HepG2 (cell line): ENCODE data around the gene NNAT. TPM values are rescaled to one million over a fixed set of nuclear protein-coding genes. Genes with fewer than 3 reads are reported as not detected.

Experiments
- CHD2 ChIP-seq: IDR thresholded peaks from 2 replicates; pipeline ENCODE4 v1.6.1; 2011; ENCODE audit warnings: low read depth, low read length, improper control_type of control experiment
- FOSL1 ChIP-seq: sonication (generic); formaldehyde crosslinking; IDR thresholded peaks from 2 replicates; pipeline ENCODE4 v1.9.0; 2021; ENCODE audit warnings: missing genetic modification reagents, borderline replicate concordance
- GATAD1 ChIP-seq: IDR thresholded peaks from 2 replicates; pipeline ENCODE4 v1.6.1; 2016; ENCODE audit warnings: missing genetic modification reagents, missing compliant biosample characterization
- GRHL1 ChIP-seq: sonication (generic); formaldehyde crosslinking; conservative IDR thresholded peaks from 2 replicates; pipeline ENCODE4 v1.8.0; 2022; ENCODE audit warnings: missing genetic modification reagents
- HNF1B ChIP-seq: sonication (generic); formaldehyde crosslinking; IDR thresholded peaks from 2 replicates; pipeline ENCODE4 v1.5.1; 2020; ENCODE audit warnings: mild to moderate bottlenecking, moderate library complexity, missing genetic modification reagents
- IRF2 ChIP-seq: IDR thresholded peaks from 2 replicates; pipeline ENCODE4 v1.6.1; 2018; ENCODE audit warnings: missing genetic modification reagents, missing compliant biosample characterization
- JUND ChIP-seq: sonication (generic); formaldehyde crosslinking; IDR thresholded peaks from 2 replicates; pipeline ENCODE4 v1.8.0; 2022; ENCODE audit warnings: mild to moderate bottlenecking, missing genetic modification reagents
- MAZ ChIP-seq, 2 experiments: sonication (generic) in 1 of 2; formaldehyde crosslinking in 1 of 2; IDR thresholded peaks; 2 replicates each; pipeline versions ENCODE4 v1.5.0 to v1.6.1; 2012 to 2020; ENCODE audit warnings: low read depth in 2 of 2, mild to moderate bottlenecking in 2 of 2, borderline replicate concordance in 1 of 2, improper control_type of control experiment in 1 of 2, low read length in 1 of 2, missing genetic modification reagents in 1 of 2, moderate library complexity in 1 of 2
- MXD1 ChIP-seq: sonication (generic); formaldehyde crosslinking; IDR thresholded peaks from 2 replicates; pipeline ENCODE4 v1.4.0; 2020; ENCODE audit warnings: mild to moderate bottlenecking, missing genetic modification reagents
- PAF1 ChIP-seq: IDR thresholded peaks from 2 replicates; pipeline ENCODE4 v1.6.1; 2016; ENCODE audit warnings: missing genetic modification reagents, missing compliant biosample characterization
- PHB2 ChIP-seq: fragments of 450-650 bp; IDR thresholded peaks from 2 replicates; pipeline ENCODE4 v1.6.1; 2018; ENCODE audit not compliant: partially characterized antibody
- RBM39 ChIP-seq: fragments of 200-400 bp; formaldehyde crosslinking; IDR thresholded peaks from one replicate; pipeline ENCODE4 v1.6.1; 2018; ENCODE audit warnings: antibody characterized with exemption, mild to moderate bottlenecking, low read depth, low read length; ENCODE audit not compliant: poor library complexity, severe bottlenecking
- TEAD2 ChIP-seq: sonication (generic); formaldehyde crosslinking; IDR thresholded peaks from 2 replicates; pipeline ENCODE4 v1.9.0; 2021; ENCODE audit warnings: missing genetic modification reagents
- ZEB1 ChIP-seq: IDR thresholded peaks from 2 replicates; pipeline ENCODE4 v1.6.1; 2012; ENCODE audit warnings: mild to moderate bottlenecking, low read depth, inconsistent platforms; ENCODE audit not compliant: insufficient replicate concordance
- ZMAT5 ChIP-seq: sonication (generic); formaldehyde crosslinking; IDR thresholded peaks from 2 replicates; pipeline ENCODE4 v1.5.0; 2020; ENCODE audit warnings: mild to moderate bottlenecking, low read depth, missing genetic modification reagents, borderline replicate concordance
- ZNF234 ChIP-seq: sonication (generic); formaldehyde crosslinking; conservative IDR thresholded peaks from 2 replicates; pipeline ENCODE4 v1.5.1; 2020; ENCODE audit warnings: mild to moderate bottlenecking, missing genetic modification reagents
- ZNF337 ChIP-seq: sonication (generic); formaldehyde crosslinking; IDR thresholded peaks from 2 replicates; pipeline ENCODE4 v1.5.1; 2020; ENCODE audit warnings: missing genetic modification reagents, low read depth, mild to moderate bottlenecking, borderline replicate concordance
- ZNF572 ChIP-seq: sonication (generic); formaldehyde crosslinking; IDR thresholded peaks from 2 replicates; pipeline ENCODE4 v1.5.1; 2020; ENCODE audit warnings: mild to moderate bottlenecking, missing genetic modification reagents
- ZNF616 ChIP-seq: sonication (generic); formaldehyde crosslinking; IDR thresholded peaks from 2 replicates; pipeline ENCODE4 v1.5.0; 2020; ENCODE audit warnings: low read depth, mild to moderate bottlenecking, missing genetic modification reagents
- ZNF678 ChIP-seq: sonication (generic); formaldehyde crosslinking; IDR thresholded peaks from 2 replicates; pipeline ENCODE4 v1.4.0; 2020; ENCODE audit warnings: mild to moderate bottlenecking, missing genetic modification reagents
- ZSCAN12 ChIP-seq: sonication (generic); formaldehyde crosslinking; IDR thresholded peaks from 2 replicates; pipeline ENCODE4 v1.9.0; 2021; ENCODE audit warnings: mild to moderate bottlenecking, missing genetic modification reagents
- ZXDC ChIP-seq: sonication (generic); formaldehyde crosslinking; IDR thresholded peaks from 2 replicates; pipeline ENCODE4 v1.5.0; 2020; ENCODE audit warnings: mild to moderate bottlenecking, missing genetic modification reagents
- polyA plus RNA-seq, 8 experiments: library from polyadenylated mRNA; depleted of rRNA in 3 of 8; stranded (reverse) in 7 of 8; unstranded in 1 of 8; fragments of >200 nt; fragmentation: Illumina TruSeq in 4 of 8; extraction: Trizol in 4 of 8; gene quantifications; 2 replicates each; pipeline versions ENCODE4 v1.2.1 to v1.2.3, GENCODE V29; 2011 to 2016; ENCODE audit warnings: low read depth in 4 of 8, missing spikeins in 1 of 8, mixed read lengths in 1 of 8; ENCODE audit not compliant: insufficient read depth in 1 of 8
- total RNA-seq, 5 experiments: library from RNA; depleted of rRNA; stranded (reverse); fragments of >200 nt; fragmentation: Illumina TruSeq; extraction: Trizol; gene quantifications; 2 replicates each; pipeline ENCODE4 v1.2.3, GENCODE V29; 2016; ENCODE audit warnings: low read depth in 1 of 5

The NNAT gene
- total and polyA plus RNA-seq, 2 of the 13 experiments (the other 11 are each of a cell fraction or from before 2014, with no cell fraction given) = not detected

GRCh38 chr20:37528446-37529213 is 7.6 kb downstream of the NNAT start (continued):
- TF ChIP-seq ZMAT5 (no peak), PHB2 (no peak), ZNF234 (CRISPR knock-in tag) (0 out of 2 replicates have a peak, but pooled peaks have one; percentile 33), PAF1 (CRISPR knock-in tag) (0 out of 2 replicates have a peak, but pooled peaks have one; percentile 41), CHD2 (no peak), RBM39 (no peak), IRF2 (CRISPR knock-in tag) (no peak), HNF1B (CRISPR knock-in tag) (peak; percentile 73), ZNF337 (peak; percentile 75; the same call in 1 of the 2 replicates), ZNF678 (no peak), MXD1 (CRISPR knock-in tag) (no peak), ZNF572 (CRISPR knock-in tag) (peak; percentile 93; the same call in 1 of the 2 replicates), MAZ (IDR thresholded peaks at IDR 0.05; ENCODE audit: borderline replicate concordance, low read depth, low read length) (no peak), MAZ (CRISPR knock-in tag; IDR thresholded peaks at IDR 0.05; ENCODE audit: low read depth) (no peak), JUND (CRISPR knock-in tag) (no peak), ZEB1 (peak; percentile 6), GATAD1 (CRISPR knock-in tag) (0 out of 2 replicates have a peak, but pooled peaks have one; percentile 35), ZXDC (CRISPR knock-in tag) (peak; percentile 42; the same call in 1 of the 2 replicates), TEAD2 (0 out of 2 replicates have a peak, but pooled peaks have one; percentile 21), FOSL1 (CRISPR knock-in tag) (no peak), ZNF616 (CRISPR knock-in tag) (peak; percentile 55; the same call in 1 of the 2 replicates), ZSCAN12 (CRISPR knock-in tag) (no peak), GRHL1 (CRISPR knock-in tag) (no peak)
